HT-29 (cell line): ENCODE data around the gene FOXN3. TPM values are rescaled to one million over a fixed set of nuclear protein-coding genes. Genes with fewer than 3 reads are reported as not detected.
"Not testable (repeated sequence)": the region's sequence is repeated elsewhere in the genome, so short reads cannot be mapped to it uniquely, and the experiment has no call there.

Experiments
- DNase-seq: peaks from one replicate; pipeline ENCODE4 v3.0.0-alpha.2; 2015; ENCODE audit warnings: low spot score
- total RNA-seq: library from RNA; depleted of rRNA; stranded (reverse); fragments of >200 nt; shearing (Covaris generic); gene quantifications from 2 replicates; pipeline ENCODE4 v1.2.3, GENCODE V29; 2014

The FOXN3 gene
- total RNA-seq, 1 experiment from 2014 or later = 9.4 TPM

- no peak for DNase-seq
Measured at GRCh38 chr14:89304561-89304960, 112.5 kb downstream of the FOXN3 start.

- no peak for DNase-seq
Measured at GRCh38 chr14:89303456-89304435, 113.3 kb downstream of the FOXN3 start.

- DNase-seq = no peak
Measured at GRCh38 chr14:89302396-89302950, 114.6 kb downstream of the FOXN3 start.

- no peak for DNase-seq
Measured at GRCh38 chr14:89299587-89299986, 117.4 kb downstream of the FOXN3 start.

GRCh38 chr14:89298056-89298834, 118.8 kb downstream of the FOXN3 start:
- DNase-seq = no peak

- DNase-seq = no peak
Measured at GRCh38 chr14:89296281-89296745, 120.7 kb downstream of the FOXN3 start.

- DNase-seq = no peak
Measured at GRCh38 chr14:89294872-89295271, 122.2 kb downstream of the FOXN3 start.

- not testable (repeated sequence) for DNase-seq
Measured at GRCh38 chr14:89294469-89294868, 122.6 kb downstream of the FOXN3 start.

GRCh38 chr14:89294060-89294459, 123.0 kb downstream of the FOXN3 start:
- DNase-seq = no peak

GRCh38 chr14:89293314-89293916, 123.6 kb downstream of the FOXN3 start:
- no peak for DNase-seq

GRCh38 chr14:89292579-89293313, 124.3 kb downstream of the FOXN3 start:
- DNase-seq = no peak

GRCh38 chr14:89291351-89291940, 125.6 kb downstream of the FOXN3 start:
- no peak for DNase-seq

GRCh38 chr14:89290813-89291212, 126.2 kb downstream of the FOXN3 start:
- no peak for DNase-seq

- DNase-seq = no peak
Measured at GRCh38 chr14:89289477-89289876, 127.6 kb downstream of the FOXN3 start.

- no peak for DNase-seq
Measured at GRCh38 chr14:89288114-89288513, 128.9 kb downstream of the FOXN3 start.

GRCh38 chr14:89284333-89285058, 132.5 kb downstream of the FOXN3 start:
- DNase-seq = no peak

GRCh38 chr14:89283327-89284060, 133.5 kb downstream of the FOXN3 start:
- DNase-seq = no peak

- DNase-seq = no peak
Measured at GRCh38 chr14:89282191-89282590, 134.8 kb downstream of the FOXN3 start.

GRCh38 chr14:89280600-89280999, 136.4 kb downstream of the FOXN3 start:
- DNase-seq = no peak
